Cardiac fibroblast (primary cell): ENCODE results near the gene ISG20.

ENCODE experiments used
- DNase-seq, 2 donors: peaks; one replicate each; pipeline versions ENCODE4 v3.0.0 to v3.0.0-alpha.2; 2010; ENCODE audit warnings: low read depth in 2 of 2
- H3K4me3 ChIP-seq, 2 donors: replicated peaks in 1 of 2; 1 replicate in 1 of 2; 2 replicates in 1 of 2; pipeline ENCODE4 v1.5.1; 2011; ENCODE audit warnings: low read depth in 2 of 2, low read length in 2 of 2, mild to moderate bottlenecking in 2 of 2, moderate library complexity in 1 of 2
- CTCF ChIP-seq: IDR thresholded peaks from one replicate; pipeline ENCODE4 v1.5.1; 2011; ENCODE audit warnings: low read depth, mild to moderate bottlenecking, low read length, inconsistent platforms

The ISG20 gene

GRCh38 chr15:88606070-88606794 is 32.6 kb upstream of the ISG20 start:
- no peak overlapping the region for H3K4me3 ChIP-seq
- no peak for DNase-seq
- no peak for TF ChIP-seq CTCF

DNA sequence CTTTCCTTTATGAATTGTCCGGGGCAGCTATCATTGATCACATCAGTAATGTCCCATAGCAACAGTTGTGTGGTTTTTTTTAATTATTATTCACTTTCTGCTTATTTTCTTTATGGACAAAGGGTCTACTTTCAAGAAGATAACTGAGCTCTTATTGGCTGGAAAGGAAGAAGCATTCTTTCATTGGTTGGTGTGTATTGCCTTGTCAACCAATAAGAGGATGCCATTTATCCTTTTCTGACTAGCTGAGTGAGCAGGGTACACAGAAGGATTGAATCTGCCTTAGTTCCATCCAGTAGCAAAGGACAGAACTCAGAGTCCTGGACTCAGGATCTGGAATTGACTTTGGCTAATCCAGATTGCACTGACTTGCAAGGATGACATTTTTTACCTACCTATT is 30.9 kb upstream of the ISG20 start:
- no peak for TF ChIP-seq CTCF
- no peak for DNase-seq
- H3K4me3 ChIP-seq: no peak overlapping the region

DNA sequence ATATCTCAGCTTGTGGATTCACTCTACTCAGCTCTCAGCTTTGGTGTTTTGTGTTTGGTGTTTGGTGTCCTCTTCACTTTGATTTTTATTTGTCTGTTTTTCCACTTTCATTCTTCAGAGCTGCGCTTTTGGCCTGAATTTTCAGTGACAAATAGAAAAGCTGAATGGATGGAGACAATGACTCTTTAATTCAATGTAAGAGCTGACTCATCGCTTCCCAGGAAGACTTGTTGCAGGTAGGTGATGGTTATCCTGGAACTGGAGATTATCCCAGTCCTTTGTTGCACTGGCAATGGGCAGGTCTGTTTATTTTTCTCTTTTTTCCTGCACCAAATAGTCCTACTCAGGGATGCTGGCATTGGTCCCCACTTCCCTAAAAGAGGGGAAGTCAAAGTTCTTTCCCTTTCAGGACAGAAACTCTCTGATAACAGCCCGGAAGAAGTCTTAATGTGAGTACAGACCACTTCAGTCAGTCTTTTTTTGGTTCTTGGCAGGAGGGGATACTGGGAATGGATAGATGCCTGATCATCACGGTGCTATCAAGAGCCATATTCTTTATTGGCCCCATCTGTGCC is 30.1 kb upstream of the ISG20 start:
- no peak for DNase-seq
- H3K4me3 ChIP-seq: no peak overlapping the region
- TF ChIP-seq CTCF: no peak

DNA sequence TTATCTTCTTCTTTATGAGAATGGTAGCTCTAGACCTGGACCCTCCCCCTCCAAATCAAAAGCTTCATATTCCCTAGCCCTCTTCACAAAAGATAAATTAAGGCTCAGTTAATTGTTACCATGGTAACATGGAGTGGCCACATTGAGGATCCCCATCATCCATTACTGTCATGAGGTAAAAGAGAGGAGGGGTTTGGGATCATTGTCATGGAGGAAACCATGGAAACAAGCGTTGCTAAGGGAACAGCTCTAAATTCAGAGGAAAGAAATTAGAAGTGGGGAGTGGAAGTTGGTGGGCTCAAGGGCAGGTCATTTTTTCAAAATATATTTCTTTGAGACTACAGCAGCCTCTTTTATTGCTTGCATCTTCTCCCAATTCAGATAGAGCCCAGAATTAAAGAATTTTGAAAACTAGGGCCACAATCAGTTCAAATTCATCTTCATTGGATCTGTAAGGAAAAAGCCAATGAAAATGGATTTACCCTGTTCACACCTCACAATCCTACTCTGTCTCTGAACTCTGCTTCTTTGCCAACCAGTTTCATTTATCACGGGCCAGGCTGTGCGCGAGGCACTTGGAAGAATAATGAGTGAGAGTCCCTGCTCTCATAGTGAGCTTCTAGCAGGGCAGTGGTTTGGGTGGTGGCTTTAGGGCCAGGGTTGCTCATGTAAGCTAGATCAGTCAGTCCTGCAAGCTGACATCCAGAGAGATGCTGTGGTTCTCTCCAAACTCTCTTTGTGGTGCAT is 29.3 kb upstream of the ISG20 start:
- H3K4me3 ChIP-seq: no peak overlapping the region
- TF ChIP-seq CTCF: no peak
- DNase-seq: no peak

DNA sequence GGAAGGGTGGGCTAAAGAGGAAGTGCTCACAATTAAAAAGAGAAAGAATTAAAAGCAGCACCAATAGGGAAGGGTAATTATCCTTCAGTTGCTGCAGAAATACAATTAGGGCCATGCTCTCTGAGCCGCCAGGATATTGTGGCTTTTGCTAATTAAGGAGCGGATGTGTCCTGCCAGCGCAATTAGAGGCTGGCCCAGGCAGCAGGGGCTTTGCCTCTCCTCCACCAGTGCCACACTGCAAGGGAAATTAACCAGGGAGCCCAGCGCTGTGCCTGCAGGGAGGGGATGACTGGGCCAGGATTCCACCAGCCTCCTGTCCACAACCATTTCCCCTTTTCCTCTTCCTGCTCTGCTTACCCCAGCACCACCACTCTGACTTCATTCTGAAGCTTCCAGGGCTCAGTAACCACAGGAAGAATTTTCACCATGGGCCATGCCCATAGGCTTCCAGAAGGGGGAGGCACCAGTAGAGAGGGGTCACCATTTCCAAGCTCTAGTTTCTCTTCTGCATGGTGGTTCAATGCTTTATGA is 28.1 kb upstream of the ISG20 start:
- H3K4me3 ChIP-seq: no peak overlapping the region
- DNase-seq: no peak

More for the DNA sequence above, 28.1 kb upstream of the ISG20 start:
- no peak for TF ChIP-seq CTCF
